GM18861 (cell line): Measurements from ENCODE around the gene TUBB8B.
"Not testable (repeated sequence)": the region's sequence is repeated elsewhere in the genome, so short reads cannot be mapped to it uniquely, and the experiment has no call there.

Experiments
- ATAC-seq: cut with Tn5 transposase; IDR thresholded peaks from one replicate; pipeline ENCODE4 v1.9.1; 2021; ENCODE audit not compliant: unreplicated experiment

Gene TUBB8B

GRCh38 chr18:13177-13576 is 36.2 kb downstream of the TUBB8B start:
- not testable (repeated sequence) for ATAC-seq

GRCh38 chr18:12773-13172 is 36.6 kb downstream of the TUBB8B start:
- not testable (repeated sequence) for ATAC-seq

- not testable (repeated sequence) for ATAC-seq
Observed at GRCh38 chr18:11383-12274, 37.8 kb downstream of the TUBB8B start.

GRCh38 chr18:10624-11184 is 38.7 kb downstream of the TUBB8B start:
- not testable (repeated sequence) for ATAC-seq

GRCh38 chr18:9937-10336 is 39.5 kb downstream of the TUBB8B start:
- ATAC-seq: not testable (repeated sequence)
